ENCODE data around the gene GSTCD.

Gene GSTCD

DNA sequence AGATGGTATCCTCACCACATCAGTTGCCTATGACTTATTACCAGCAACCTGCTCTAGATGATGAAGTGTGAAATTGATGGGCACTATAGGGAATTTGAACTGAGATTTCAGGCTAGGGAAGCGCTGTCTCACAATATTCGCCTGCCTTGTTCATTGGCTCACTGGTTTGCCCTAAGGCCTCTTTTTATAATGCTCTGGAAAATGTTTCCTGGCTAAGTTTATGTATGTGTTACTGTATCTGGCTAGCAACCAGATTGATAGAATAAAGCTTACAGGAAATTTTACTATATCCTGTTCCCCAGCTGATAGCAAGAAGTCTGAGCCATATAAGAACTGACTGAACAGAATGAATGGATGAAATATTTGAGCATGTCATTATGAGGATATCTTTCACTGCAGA lies 71.6 kb downstream of the GSTCD start:
- no peak overlapping the region for H3K4me3 ChIP-seq (ENCODE audit: low read length)
- TF ChIP-seq, protein P1, sequence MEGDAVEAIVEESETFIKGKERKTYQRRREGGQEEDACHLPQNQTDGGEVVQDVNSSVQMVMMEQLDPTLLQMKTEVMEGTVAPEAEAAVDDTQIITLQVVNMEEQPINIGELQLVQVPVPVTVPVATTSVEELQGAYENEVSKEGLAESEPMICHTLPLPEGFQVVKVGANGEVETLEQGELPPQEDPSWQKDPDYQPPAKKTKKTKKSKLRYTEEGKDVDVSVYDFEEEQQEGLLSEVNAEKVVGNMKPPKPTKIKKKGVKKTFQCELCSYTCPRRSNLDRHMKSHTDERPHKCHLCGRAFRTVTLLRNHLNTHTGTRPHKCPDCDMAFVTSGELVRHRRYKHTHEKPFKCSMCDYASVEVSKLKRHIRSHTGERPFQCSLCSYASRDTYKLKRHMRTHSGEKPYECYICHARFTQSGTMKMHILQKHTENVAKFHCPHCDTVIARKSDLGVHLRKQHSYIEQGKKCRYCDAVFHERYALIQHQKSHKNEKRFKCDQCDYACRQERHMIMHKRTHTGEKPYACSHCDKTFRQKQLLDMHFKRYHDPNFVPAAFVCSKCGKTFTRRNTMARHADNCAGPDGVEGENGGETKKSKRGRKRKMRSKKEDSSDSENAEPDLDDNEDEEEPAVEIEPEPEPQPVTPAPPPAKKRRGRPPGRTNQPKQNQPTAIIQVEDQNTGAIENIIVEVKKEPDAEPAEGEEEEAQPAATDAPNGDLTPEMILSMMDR (conservative IDR thresholded peaks at IDR 0.05; ENCODE audit: low read depth, low read length) = no peak

DNA sequence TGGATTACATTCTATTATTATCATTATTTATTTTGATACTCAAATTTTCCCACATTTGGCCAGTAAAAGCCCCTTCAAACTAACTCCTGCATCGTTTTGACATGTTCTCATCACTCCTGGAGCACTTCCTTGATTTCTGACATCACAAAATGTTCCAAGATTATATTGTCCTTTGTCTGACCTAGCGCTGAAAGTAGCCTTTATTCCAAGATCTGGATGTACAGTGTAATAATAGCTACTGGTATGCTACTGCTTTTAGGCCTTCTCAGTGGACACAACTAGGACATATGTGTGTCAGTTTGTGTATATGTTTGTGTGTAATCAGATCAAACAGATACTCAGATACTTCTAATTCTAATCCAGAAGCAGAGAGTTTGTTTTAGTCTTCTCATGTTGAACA lies 76.2 kb downstream of the GSTCD start:
- no peak for DNase-seq (ENCODE audit: low read depth)
- TF ChIP-seq, protein P1 (conservative IDR thresholded peaks at IDR 0.05; ENCODE audit: low read depth, low read length) = no peak
- no peak overlapping the region for H3K4me3 ChIP-seq (ENCODE audit: low read length)

More for the DNA sequence above, 71.6 kb downstream of the GSTCD start:
- DNase-seq (ENCODE audit: low read depth) = no peak

DNA sequence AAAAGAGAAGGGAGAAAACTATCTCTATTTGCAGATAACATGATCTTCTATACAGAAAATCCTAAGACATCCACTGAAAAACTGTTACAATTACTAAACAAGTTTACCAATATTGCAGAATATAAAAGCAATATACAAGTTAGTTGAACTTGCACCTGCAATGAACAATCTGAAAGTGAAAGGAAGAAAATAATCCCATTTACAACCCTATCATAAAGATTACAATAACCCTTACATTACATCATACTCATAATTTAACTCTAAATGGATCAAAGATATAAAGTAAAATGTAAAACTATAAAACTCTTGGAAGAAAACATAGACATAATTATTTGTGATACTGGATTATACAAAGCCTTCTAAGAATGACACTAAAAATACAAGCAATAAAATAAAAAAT lies 77.2 kb downstream of the GSTCD start:
- no peak overlapping the region for H3K4me3 ChIP-seq (ENCODE audit: low read length)
- no peak for DNase-seq (ENCODE audit: low read depth)
- TF ChIP-seq, protein P1 (conservative IDR thresholded peaks at IDR 0.05; ENCODE audit: low read depth, low read length) = no peak

DNA sequence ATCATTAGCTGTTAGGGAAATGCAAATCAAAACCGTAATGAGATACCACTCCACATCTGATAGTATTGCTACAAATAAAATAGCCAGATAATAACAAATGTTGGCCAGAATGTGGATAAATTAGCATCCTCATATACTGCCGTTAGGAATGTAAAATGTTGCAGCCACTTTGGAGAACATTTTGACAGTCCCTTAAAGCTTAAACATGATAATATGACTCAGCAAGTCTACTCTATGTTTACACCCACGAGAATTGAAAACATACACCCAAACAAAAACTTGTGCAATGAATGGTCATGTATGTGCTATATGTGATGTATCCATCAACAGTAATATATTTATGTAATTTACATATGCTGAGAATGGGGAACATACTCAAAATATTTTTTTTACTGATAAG lies 78.2 kb downstream of the GSTCD start:
- TF ChIP-seq, protein P1 (conservative IDR thresholded peaks at IDR 0.05; ENCODE audit: low read depth, low read length) = no peak

DNA sequence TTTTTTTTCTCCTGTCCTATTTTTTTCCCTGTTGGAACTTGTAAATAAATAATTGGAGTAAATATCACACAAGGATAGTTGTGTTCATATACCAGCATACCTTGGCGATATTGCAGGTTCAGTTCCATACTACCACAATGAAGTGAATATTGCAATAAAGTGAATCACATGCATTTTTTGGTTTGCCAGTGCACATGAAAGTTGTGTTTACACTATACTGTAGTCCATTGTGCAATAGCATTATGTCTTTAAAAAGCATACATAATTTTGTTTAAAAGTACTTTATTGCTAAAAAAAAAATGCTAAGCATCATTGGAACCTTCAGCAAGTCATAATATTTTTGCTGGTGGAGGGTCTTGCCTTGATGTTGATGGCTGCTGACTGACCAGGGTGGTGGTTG lies 88.6 kb downstream of the GSTCD start:
- TF ChIP-seq, protein P1 (conservative IDR thresholded peaks at IDR 0.05; ENCODE audit: low read depth, low read length) = no peak
- no peak overlapping the region for H3K4me3 ChIP-seq (ENCODE audit: low read length)
- no peak for DNase-seq (ENCODE audit: low read depth)

More for the DNA sequence above, 78.2 kb downstream of the GSTCD start:
- H3K4me3 ChIP-seq (ENCODE audit: low read length) = no peak overlapping the region
- DNase-seq (ENCODE audit: low read depth) = no peak

DNA sequence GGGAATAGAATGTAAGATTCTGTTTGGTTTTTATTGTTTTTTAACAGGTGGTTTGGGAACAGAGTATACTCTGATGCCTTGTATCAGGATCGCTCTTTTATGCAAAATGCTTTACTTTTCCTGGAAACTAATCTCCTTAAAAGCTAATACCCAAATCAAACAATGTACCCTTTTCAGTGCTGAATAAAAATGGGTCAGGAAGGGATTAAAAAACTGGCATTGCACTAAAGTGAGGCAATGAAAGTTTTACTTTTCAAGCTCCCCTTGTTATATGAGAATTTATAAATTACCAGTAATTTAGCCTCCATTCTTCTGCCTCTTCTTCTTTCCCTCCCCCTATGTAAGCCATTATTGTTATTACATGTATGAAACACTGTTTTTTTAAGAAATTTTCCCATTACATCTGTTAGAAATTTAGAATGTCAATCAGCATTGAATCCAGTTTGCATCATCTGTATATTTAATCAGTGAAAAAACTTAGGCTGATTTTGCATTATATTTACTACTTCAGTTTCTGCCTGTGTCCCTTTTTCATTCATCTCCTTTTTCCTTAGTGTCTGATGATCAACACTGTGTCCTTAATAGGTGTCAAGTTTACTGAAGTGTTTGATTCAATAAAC lies 97.0 kb downstream of the GSTCD start:
- peak; percentile 55 for DNase-seq (ENCODE audit: low read depth)
- TF ChIP-seq, protein P1 (conservative IDR thresholded peaks at IDR 0.05; ENCODE audit: low read depth, low read length) = no peak

DNA sequence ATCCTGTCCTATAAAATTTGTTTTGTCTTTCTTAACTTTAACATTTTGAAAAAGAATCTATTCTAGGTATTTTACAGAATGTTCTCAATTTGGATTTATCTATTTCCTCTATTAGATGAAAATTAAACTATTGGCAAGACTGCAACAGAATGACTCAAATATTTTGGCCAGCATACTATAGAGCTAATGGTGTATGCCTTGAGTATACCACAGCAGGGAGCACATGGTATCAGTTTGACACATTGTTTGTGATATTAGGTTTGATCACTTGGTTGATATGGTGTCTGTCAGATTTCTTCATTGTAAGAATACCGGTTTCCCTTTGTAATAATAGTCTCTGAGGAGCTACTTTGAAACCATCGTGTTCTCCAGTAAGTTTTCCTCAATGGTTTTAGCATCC lies 98.9 kb downstream of the GSTCD start:
- TF ChIP-seq, protein P1 (conservative IDR thresholded peaks at IDR 0.05; ENCODE audit: low read depth, low read length) = no peak
- no peak for DNase-seq (ENCODE audit: low read depth)
- H3K4me3 ChIP-seq (ENCODE audit: low read length) = no peak overlapping the region

More for the DNA sequence above, 97.0 kb downstream of the GSTCD start:
- no peak overlapping the region for H3K4me3 ChIP-seq (ENCODE audit: low read length)
